Measurements from ENCODE around the gene PPP1R26. TPM values are rescaled to one million over a fixed set of nuclear protein-coding genes. Genes with fewer than 3 reads are reported as not detected.
A peak's percentile ranks its signal among the peaks of the same experiment; 100 is the strongest.

The PPP1R26 gene
- total RNA-seq, 1 donor from 2014 or later, result 19.5 TPM

- DNase-seq, result no peak
These were observed 9.8 kb downstream of the PPP1R26 start for GRCh38 chr9:135489188-135489906.

- DNase-seq, result no peak
These were observed 10.7 kb downstream of the PPP1R26 start for GRCh38 chr9:135490166-135490870.

- DNase-seq, result no peak
These were observed 11.4 kb downstream of the PPP1R26 start for GRCh38 chr9:135490980-135491464.

- no peak for DNase-seq
These were observed 12.2 kb downstream of the PPP1R26 start for GRCh38 chr9:135491764-135492163.

- DNase-seq, result no peak
These were observed 13.5 kb downstream of the PPP1R26 start for GRCh38 chr9:135492886-135493669.

- DNase-seq, result no peak
These were observed 15.4 kb downstream of the PPP1R26 start for GRCh38 chr9:135494791-135495559.

GRCh38 chr9:135498381-135499126 is 19.0 kb downstream of the PPP1R26 start:
- no peak for DNase-seq

- DNase-seq, result peak; percentile 93
These were observed 19.9 kb downstream of the PPP1R26 start for GRCh38 chr9:135499326-135500070.

- DNase-seq, result no peak
These were observed 20.5 kb downstream of the PPP1R26 start for GRCh38 chr9:135500071-135500524.

GRCh38 chr9:135500525-135501260 is 21.1 kb downstream of the PPP1R26 start, which contains the start of gene MRPS2:
MRPS2 (plus strand) TSS chr9:135500682; CDS start chr9:135500711, 29 bp downstream.
- DNase-seq, result peak; percentile 92

GRCh38 chr9:135501261-135502167 is 21.9 kb downstream of the PPP1R26 start:
- DNase-seq, result peak; percentile 60

GRCh38 chr9:135502168-135502872 is 22.7 kb downstream of the PPP1R26 start:
- DNase-seq, result no peak

GRCh38 chr9:135502873-135503321 is 23.3 kb downstream of the PPP1R26 start:
- DNase-seq, result no peak

GRCh38 chr9:135503371-135504261 is 24.0 kb downstream of the PPP1R26 start:
- no peak for DNase-seq

GRCh38 chr9:135504262-135505243 is 25.0 kb downstream of the PPP1R26 start:
- DNase-seq, result peak; percentile 64

All from tongue (tissue), 2 donors.